HPDE6-E6E7 (cell line): ENCODE measurements around the gene ALG13.
"Not testable (repeated sequence)": the region's sequence is repeated elsewhere in the genome, so short reads cannot be mapped to it uniquely, and the experiment has no call there.

Source experiments
- DNase-seq: peaks from one replicate; pipeline ENCODE4 v3.0.0; 2011; ENCODE audit warnings: missing footprints; ENCODE audit errors: extremely low spot score

Gene ALG13

GRCh38 chrX:111680988-111681779 lies at the start of gene ALG13:
Gene ALG13, plus strand, starts transcription at chrX:111681170. Its CDS starts 49 bp downstream, at chrX:111681219.
- DNase-seq: peak; percentile 49

DNA sequence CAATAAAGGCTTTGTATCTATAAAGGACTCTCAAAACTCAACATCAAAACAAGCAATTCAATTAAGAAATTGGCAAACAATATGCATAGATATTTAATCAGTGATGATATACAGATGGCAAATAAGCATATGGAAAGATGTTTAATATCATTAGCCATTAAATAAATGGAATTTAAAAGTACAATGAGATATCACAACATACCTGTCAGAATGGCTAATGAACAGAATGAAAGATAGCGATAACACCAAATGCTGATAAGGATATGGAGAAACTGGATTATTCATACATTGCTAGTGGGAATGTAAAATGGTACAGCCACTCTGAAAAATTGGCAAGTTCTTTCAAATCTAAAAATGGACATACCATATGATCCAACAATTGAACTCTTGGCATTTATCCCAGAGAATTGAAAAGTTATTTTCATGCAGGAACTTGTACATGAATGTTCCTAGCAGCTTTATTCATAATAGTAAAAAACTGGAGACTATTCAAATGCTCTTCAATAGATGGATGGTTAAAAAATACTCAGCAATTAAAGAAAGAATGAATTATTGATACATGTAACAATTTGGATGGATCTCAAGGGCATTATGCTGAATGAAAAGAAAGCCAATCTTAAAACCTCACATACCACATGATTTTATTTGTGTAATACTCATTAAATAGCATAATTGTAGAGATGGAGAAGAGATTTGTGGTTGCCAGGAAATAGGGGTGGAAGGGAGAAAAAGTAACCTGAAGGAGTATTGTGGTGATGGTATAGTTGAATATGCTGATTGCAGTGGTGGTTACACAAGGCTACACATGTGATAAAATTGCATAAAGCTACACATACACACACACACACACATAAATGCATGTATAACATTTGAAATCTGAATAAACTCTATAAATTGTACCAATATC lies 45.9 kb upstream of the ALG13 start:
- no peak for DNase-seq

GRCh38 chrX:111641969-111642368 lies 39.0 kb upstream of the ALG13 start:
- no peak for DNase-seq

DNA sequence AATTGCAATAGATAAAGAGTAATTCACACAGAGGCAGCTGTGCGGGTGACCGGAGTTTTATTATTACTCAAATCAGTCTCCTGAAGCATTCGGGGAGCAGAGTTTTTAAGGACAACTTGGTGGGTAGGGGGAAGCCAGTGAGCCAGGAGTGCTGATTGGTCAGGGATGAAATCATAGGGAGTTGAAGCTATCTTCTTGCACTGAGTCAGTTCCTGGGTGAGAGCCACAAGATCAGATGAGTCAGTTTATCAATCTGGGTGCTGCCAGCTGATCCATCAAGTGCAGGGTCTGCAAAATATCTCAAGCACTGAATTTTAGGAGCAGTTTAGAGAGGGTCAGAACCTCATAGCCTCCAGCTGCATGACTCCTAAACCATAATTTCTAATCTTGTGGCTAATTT lies 35.8 kb upstream of the ALG13 start:
- not testable (repeated sequence) for DNase-seq

DNA sequence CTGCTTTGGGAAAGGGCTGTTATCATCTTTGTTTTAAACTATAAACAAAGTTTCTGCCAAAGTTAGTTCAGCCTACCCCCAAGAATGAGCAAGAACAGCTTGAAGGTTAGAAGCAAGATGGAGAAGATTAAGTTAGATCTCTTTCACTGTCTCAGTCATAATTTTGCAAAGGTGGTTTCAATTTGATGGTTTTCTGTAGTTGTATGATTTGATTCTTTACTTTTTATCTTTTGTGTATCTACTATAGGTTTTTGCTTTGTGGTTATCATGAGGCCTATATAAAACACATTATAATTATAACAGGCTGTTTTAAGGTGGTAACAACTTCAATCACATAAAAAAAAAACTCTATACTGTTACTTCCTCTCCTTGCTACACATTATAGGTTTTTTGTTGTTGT lies 35.4 kb upstream of the ALG13 start:
- no peak for DNase-seq

- no peak for DNase-seq
Measured at GRCh38 chrX:111646515-111646914, 34.5 kb upstream of the ALG13 start.

- DNase-seq: no peak
Measured at GRCh38 chrX:111648802-111649201, 32.2 kb upstream of the ALG13 start.

- peak; percentile 3 for DNase-seq
Measured at GRCh38 chrX:111649638-111650037, 31.3 kb upstream of the ALG13 start.

DNA sequence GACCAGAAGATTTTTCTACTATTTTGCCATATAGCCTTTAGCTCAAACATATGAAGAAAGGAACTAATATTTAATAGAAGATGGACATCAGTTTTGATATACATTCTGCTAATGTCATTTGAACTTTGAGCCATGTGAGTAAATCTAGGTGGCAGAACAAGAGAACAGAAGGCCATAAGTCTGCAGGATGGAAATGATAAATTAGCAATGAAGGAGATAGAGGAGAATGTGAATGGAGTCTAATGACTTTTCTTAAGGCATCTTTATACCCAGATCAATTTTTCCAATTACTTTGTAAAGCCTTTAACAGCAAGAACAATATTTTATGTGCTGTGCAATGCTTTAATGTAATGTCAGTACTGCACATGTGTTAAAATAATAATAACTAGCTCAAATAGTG lies 30.1 kb upstream of the ALG13 start:
- no peak for DNase-seq

DNA sequence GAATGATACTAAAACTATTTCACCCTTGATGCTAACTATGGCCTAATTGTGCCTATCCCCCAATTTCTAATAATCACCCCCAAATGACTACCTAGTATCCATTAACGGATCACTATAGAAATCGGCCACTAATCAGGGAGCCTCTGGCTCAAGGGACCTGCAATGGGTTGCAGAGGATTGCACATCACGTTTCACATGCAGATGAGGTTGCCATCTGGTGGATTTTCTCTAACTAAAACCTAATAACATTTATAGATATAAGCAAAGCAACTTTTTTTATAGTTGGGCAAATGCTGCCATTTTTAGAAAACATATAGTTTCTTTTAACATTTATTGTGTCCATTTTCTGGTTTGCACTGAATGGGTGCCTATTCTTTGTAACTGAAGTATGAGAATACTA lies 28.3 kb upstream of the ALG13 start:
- no peak for DNase-seq

DNA sequence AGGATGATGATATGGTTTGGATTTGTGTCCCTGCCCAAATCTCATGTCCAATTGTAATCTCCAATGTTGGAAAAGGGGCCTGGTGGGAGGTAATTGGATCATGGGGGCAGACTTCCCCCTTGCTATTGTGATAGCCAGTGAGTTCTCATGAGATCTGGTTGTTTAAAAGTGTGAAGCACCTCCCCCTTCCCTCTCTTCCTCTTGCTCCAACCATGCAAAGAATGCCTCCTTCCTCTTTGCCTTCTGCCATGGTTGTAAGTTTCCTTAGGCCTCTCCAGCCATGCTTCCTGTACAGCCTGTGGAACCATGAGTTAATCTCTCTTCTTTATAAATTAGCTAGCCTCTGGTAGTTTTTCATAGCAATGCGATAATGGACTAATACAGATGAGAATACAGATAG lies 19.7 kb upstream of the ALG13 start:
- DNase-seq: no peak

DNA sequence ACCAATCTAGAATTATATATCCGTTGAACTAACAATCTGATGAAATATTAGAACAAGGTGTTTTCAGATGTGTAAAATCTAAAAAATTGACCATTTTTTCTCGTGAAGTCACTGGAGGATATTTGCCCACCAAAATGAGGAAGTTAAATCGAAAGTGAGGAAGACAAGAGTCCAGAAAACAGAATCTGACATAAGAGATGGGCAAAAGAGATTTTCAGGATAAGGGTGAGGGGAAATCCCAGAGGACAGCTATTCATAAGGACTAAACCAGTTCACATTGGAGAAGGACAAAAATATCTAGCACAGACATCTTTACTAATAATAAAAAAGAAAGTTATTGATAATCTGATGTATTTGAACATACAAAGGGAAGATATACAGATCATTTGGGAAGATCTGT lies 18.7 kb upstream of the ALG13 start:
- no peak for DNase-seq

GRCh38 chrX:111671668-111672067 lies 9.3 kb upstream of the ALG13 start:
- DNase-seq: no peak

GRCh38 chrX:111687305-111687704 lies 6.3 kb downstream of the ALG13 start:
- DNase-seq: no peak

- no peak for DNase-seq
Measured at GRCh38 chrX:111695297-111695880, 14.4 kb downstream of the ALG13 start.

DNA sequence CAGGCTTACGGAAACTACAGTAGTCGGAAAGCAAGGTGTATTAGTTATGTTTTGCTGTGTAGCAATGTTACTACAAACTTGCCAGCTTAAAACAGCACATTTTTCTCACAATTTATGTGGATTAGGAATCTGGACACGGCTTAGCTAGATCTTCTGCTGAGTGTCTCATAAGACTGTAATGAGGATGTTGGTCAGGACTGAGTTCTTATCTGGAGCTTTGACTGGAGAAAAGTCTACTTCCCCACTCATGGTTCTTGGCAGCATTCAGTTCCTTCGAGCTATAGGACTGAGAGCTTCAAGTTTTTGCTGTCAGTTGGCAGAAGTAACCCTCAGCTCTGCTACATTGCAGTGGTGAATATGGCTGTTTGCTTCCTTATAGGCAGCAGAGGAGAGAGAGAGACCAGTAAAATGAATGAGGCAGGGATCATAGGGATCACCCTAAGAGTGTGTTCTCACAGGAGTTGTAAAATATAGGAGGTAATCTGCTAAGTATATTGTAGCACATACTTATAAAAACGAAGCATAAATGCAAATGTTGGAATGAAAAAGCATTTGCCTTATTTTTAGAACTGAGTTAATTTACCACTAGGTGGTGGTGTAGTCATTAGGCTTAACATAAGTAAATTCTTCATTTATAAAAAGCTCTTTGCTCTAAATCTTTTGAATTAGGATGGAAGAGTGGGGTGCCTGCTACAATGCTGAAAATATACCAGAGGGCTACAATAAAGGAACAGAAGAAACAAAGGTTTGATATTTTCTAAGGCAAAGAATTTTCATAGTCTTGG lies 38.6 kb downstream of the ALG13 start:
- DNase-seq: no peak

DNA sequence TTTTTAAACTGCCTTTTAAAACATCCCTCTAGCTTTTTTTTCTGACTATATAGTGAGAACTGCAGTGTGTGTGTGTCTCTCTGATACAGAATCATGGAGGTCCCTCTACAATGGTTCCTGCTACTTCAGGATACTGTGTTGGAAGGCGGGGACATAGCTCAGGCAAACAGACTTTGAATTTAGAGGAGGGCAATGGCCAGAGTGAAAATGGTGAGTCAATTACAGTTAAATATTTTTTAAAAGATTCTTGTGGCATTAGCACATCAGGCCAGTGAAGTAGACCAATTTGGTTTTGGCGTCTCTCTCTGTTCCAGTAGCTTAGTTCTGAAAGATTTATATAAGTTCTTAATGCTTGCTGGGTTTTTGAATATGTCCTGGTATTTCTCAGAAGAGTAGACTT lies 47.1 kb downstream of the ALG13 start:
- DNase-seq: no peak

DNA sequence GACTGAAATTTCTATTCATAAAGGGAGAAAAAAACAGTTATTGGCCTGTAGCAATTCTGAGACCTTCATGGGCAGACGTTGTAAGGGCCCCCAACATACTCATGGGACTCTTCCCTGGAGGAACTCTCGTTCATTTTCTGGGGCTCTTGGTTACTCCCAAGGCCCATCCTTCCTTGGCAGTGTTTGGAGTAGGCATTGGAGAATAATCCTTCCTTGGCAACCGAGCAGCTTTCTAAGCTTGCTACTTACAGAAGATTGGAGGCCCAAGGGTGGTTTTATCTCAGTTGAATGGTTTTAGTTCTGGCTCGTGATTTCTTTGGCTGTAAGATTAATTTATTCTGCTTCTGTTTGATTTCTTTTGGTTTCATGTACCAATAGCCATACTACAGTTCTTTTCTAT lies 50.4 kb downstream of the ALG13 start:
- DNase-seq: no peak

- DNase-seq: no peak
Measured at GRCh38 chrX:111736571-111736970, 55.6 kb downstream of the ALG13 start.

DNA sequence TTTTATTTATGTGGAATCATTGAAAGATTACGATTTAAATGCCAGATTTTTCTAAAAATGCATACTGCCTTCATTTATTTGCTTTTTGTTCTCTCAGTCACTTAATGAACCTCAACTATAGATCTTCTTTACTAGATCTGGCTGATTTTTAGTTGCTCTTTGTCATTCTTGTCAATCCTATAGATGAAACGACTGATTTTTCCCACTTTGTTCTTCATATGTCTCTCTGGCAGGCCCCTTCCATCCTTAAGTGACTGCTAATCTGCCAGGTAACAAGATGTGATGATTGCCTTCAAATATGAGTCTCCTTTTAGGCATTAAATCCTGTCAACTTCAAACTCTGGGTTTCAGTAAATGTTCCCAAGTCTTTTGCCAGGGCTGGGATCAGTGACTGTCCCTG lies 61.0 kb downstream of the ALG13 start:
- no peak for DNase-seq

GRCh38 chrX:111743316-111743715 lies 62.3 kb downstream of the ALG13 start:
- DNase-seq: no peak

DNA sequence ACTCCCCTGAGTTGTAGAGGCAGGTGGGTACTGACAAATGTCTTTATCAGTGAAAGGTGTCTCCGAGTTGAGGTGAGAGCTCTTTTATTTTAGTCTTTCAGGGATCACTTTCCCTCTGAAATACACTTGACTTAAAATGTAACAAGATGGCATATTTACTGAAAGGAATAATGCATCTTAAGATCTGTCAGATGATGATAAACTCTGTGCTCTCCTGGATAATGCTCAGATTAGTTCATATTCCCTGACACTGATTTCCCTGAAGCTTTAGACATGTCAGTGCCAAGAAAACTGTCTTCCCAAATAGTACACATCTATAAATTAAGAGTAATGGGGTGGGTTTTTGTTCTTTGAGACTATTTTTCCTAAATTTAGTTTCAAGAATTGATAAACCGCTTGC lies 75.5 kb downstream of the ALG13 start:
- DNase-seq: no peak
